HepG2 (cell line): Measurements from ENCODE around the gene WDR35. TPM values are rescaled to one million over a fixed set of nuclear protein-coding genes. Genes with fewer than 3 reads are reported as not detected.

Source experiments
- ATAC-seq: fragments of 200-7000 bp; cut with Tn5 transposase; 3 replicates; pipeline ENCODE4 v1.9.1; 2020; ENCODE audit warnings: mild to moderate bottlenecking, moderate library complexity
- BruUV-seq: library from RNA; stranded (reverse); fragments of 400-500 nt; replicated peaks from 2 replicates; lab custom pipeline; 2021; lab: Mats Ljungman, UMichigan
- CTCF ChIA-PET: fragments of 300-600 bp; formaldehyde crosslinking; extraction: SDS; loops from one replicate; lab custom pipeline; 2021; ENCODE audit warnings: low total read pairs, inconsistent platforms, low intra/inter-chr PET ratio; lab: Yijun Ruan, JAX
- POLR2A ChIA-PET: fragments of 350-600 bp; sonication (Branson Sonifier 250); formaldehyde crosslinking; loops from one replicate; lab custom pipeline; 2020; ENCODE audit warnings: antibody characterized with exemption, inconsistent platforms; lab: Yijun Ruan, JAX
- DNase-seq: peaks from one replicate; pipeline ENCODE4 v3.0.0-alpha.2; 2015; ENCODE audit warnings: low spot score
- FAIRE-seq: peaks from 3 replicates; lab custom pipeline; 2011; peaks lifted over from hg19 to GRCh38; lab: Jason Lieb, UNC
- H2AFZ ChIP-seq: one replicate; pipeline ENCODE4 v1.6.1; 2011; ENCODE audit warnings: low read length, inconsistent platforms
- H3K27ac ChIP-seq: fragments of 300-600 bp; 3 replicates; pipeline ENCODE4 v1.8.0; 2011; ENCODE audit warnings: mixed run types, mild to moderate bottlenecking, mixed read lengths, low read length, inconsistent platforms; ENCODE audit not compliant: insufficient read depth; ENCODE audit errors: extremely low read length
- H3K27me3 ChIP-seq, 2 experiments: fragments of 200-600 bp in 1 of 2; 2 replicates in 1 of 2; 3 replicates in 1 of 2; pipeline versions ENCODE4 v1.6.0 to v1.8.0; 2011; ENCODE audit warnings: low read length in 2 of 2, mild to moderate bottlenecking in 2 of 2, moderate library complexity in 2 of 2, inconsistent platforms in 1 of 2; ENCODE audit not compliant: insufficient read depth in 2 of 2, control insufficient read depth in 1 of 2
- H3K36me3 ChIP-seq, 2 experiments: fragments of 200-600 bp in 1 of 2; replicated peaks in 1 of 2; 2 replicates in 1 of 2; 3 replicates in 1 of 2; pipeline versions ENCODE4 v1.5.1 to v1.8.0; 2011; ENCODE audit warnings: low read length in 2 of 2, inconsistent platforms in 1 of 2; ENCODE audit not compliant: insufficient read depth in 2 of 2, control insufficient read depth in 1 of 2
- H3K4me1 ChIP-seq: 2 replicates; pipeline ENCODE4 v1.5.1; 2012; ENCODE audit warnings: low read length, inconsistent platforms; ENCODE audit not compliant: insufficient read depth
- H3K4me2 ChIP-seq: 2 replicates; pipeline ENCODE4 v1.6.0; 2011; ENCODE audit warnings: low read depth, low read length, inconsistent platforms
- H3K4me3 ChIP-seq, 3 experiments: fragments of 200-600 bp in 1 of 3; sonication (generic), shearing (Covaris generic) in 1 of 3; replicated peaks in 1 of 3; 2 replicates each; pipeline ENCODE4 v1.5.1; 2011 to 2016; ENCODE audit warnings: low read length in 3 of 3, inconsistent platforms in 2 of 3, low read depth in 2 of 3, mild to moderate bottlenecking in 2 of 3, control low read depth in 1 of 3, mixed read lengths in 1 of 3; ENCODE audit not compliant: insufficient read depth in 1 of 3
- H3K79me2 ChIP-seq: one replicate; pipeline ENCODE4 v1.6.1; 2011; ENCODE audit warnings: low read length, inconsistent platforms; ENCODE audit not compliant: insufficient read depth
- H3K9ac ChIP-seq: 2 replicates; pipeline ENCODE4 v1.6.0; 2011; ENCODE audit warnings: mild to moderate bottlenecking, low read depth, low read length, inconsistent platforms; ENCODE audit not compliant: insufficient read depth
- H3K9me3 ChIP-seq: 2 replicates; pipeline ENCODE4 v1.5.1; 2012; ENCODE audit warnings: mild to moderate bottlenecking, low read length
- H4K20me1 ChIP-seq: 2 replicates; pipeline ENCODE4 v1.6.0; 2011; ENCODE audit warnings: inconsistent platforms, mild to moderate bottlenecking, low read length, moderate library complexity; ENCODE audit not compliant: insufficient read depth
- BCL3 ChIP-seq: sonication (generic); formaldehyde crosslinking; IDR thresholded peaks from 2 replicates; pipeline ENCODE4 v1.5.1; 2020; ENCODE audit warnings: mild to moderate bottlenecking, missing genetic modification reagents, moderate library complexity
- FOXC1 ChIP-seq: sonication (generic); formaldehyde crosslinking; IDR thresholded peaks from 2 replicates; pipeline ENCODE4 v1.8.0; 2022; ENCODE audit warnings: mild to moderate bottlenecking, missing genetic modification reagents, borderline replicate concordance
- FOXO4 ChIP-seq: sonication (generic); formaldehyde crosslinking; conservative IDR thresholded peaks from 2 replicates; pipeline ENCODE4 v1.8.1; 2023; ENCODE audit warnings: missing genetic modification reagents
- GLI4 ChIP-seq: sonication (generic); formaldehyde crosslinking; IDR thresholded peaks from 2 replicates; pipeline ENCODE4 v1.5.1; 2020; ENCODE audit warnings: missing genetic modification reagents, mild to moderate bottlenecking, moderate library complexity, borderline replicate concordance
- KAT2B ChIP-seq: fragments of 150-350 bp; IDR thresholded peaks from 2 replicates; pipeline ENCODE4 v1.6.1; 2014; ENCODE audit warnings: low read depth, low read length, borderline replicate concordance
- KLF11 ChIP-seq: IDR thresholded peaks from 2 replicates; pipeline ENCODE4 v1.6.1; 2016; ENCODE audit warnings: missing compliant biosample characterization
- NCOA1 ChIP-seq: sonication (generic); formaldehyde crosslinking; IDR thresholded peaks from 2 replicates; pipeline ENCODE4 v1.9.0; 2021; ENCODE audit warnings: missing genetic modification reagents
- POLR2AphosphoS2 ChIP-seq: IDR thresholded peaks from 2 replicates; pipeline ENCODE4 v1.6.1; 2011; ENCODE audit warnings: low read depth, low read length, improper control_type of control experiment
- SSRP1 ChIP-seq: IDR thresholded peaks from 2 replicates; pipeline ENCODE4 v1.6.1; 2016; ENCODE audit warnings: control low read depth
- THAP9 ChIP-seq: sonication (generic); formaldehyde crosslinking; IDR thresholded peaks from 2 replicates; pipeline ENCODE4; 2020; ENCODE audit warnings: missing genetic modification reagents, mild to moderate bottlenecking, borderline replicate concordance
- ZBTB49 ChIP-seq: sonication (generic); formaldehyde crosslinking; IDR thresholded peaks from 2 replicates; pipeline ENCODE4 v1.4.0; 2020; ENCODE audit warnings: missing genetic modification reagents, borderline replicate concordance
- ZNF143 ChIP-seq: sonication (generic); formaldehyde crosslinking; IDR thresholded peaks from 2 replicates; pipeline ENCODE4 v1.4.0; 2020; ENCODE audit warnings: missing genetic modification reagents
- WGBS: methylation state at CpG from one replicate; pipeline ENCODE4 v1.1.6; 2017; ENCODE audit warnings: low lambda C conversion rate; 5-methylcytosine and 5-hydroxymethylcytosine counted together
- in situ Hi-C: cut with HindIII; loops from 2 replicates; pipeline ENCODE4 v1.10.0; 2017; ENCODE audit warnings: low pct_unique_long_range_greater_than_20kb; ENCODE audit not compliant: extremely low pct_ligation_motif_present
- intact Hi-C: fragments of 100-400 bp; cut with micrococcal nuclease; formaldehyde crosslinking; loops from one replicate; pipeline ENCODE4 v1.10.0; 2022; ENCODE audit not compliant: unreplicated experiment
- polyA plus RNA-seq, 8 experiments: library from polyadenylated mRNA; depleted of rRNA in 3 of 8; stranded (reverse) in 7 of 8; unstranded in 1 of 8; fragments of >200 nt; fragmentation: Illumina TruSeq in 4 of 8; extraction: Trizol in 4 of 8; gene quantifications; 2 replicates each; pipeline versions ENCODE4 v1.2.1 to v1.2.3, GENCODE V29; 2011 to 2016; ENCODE audit warnings: low read depth in 4 of 8, missing spikeins in 1 of 8, mixed read lengths in 1 of 8; ENCODE audit not compliant: insufficient read depth in 1 of 8
- total RNA-seq, 5 experiments: library from RNA; depleted of rRNA; stranded (reverse); fragments of >200 nt; fragmentation: Illumina TruSeq; extraction: Trizol; gene quantifications; 2 replicates each; pipeline ENCODE4 v1.2.3, GENCODE V29; 2016; ENCODE audit warnings: low read depth in 1 of 5
- TF ChIP-seq, protein P1 (sequence below): sonication (generic); formaldehyde crosslinking; IDR thresholded peaks from 2 replicates; pipeline ENCODE4 v1.8.0; 2023; ENCODE audit warnings: mild to moderate bottlenecking, missing genetic modification reagents
- TF ChIP-seq, protein P2 (sequence below): sonication (generic); formaldehyde crosslinking; IDR thresholded peaks from 2 replicates; pipeline ENCODE4 v1.9.0; 2021; ENCODE audit warnings: missing genetic modification reagents, mild to moderate bottlenecking, borderline replicate concordance

The WDR35 gene
- total and polyA plus RNA-seq, 2 of the 13 experiments (the other 11 are each of a cell fraction or from before 2014, with no cell fraction given) = 11.1 to 19.6 TPM

GRCh38 chr2:19876751-19877150 lies 113.2 kb downstream of the WDR35 start:
- Histone ChIP-seq H3K27me3 (no peaks in the 10 kb centered on the region), H3K27ac (no peak overlapping the region), H3K36me3 (no peaks in the 10 kb centered on the region), H3K9ac (no peak overlapping the region), H3K4me2 (no peak overlapping the region), H2AFZ (no peak overlapping the region), H3K4me3 (no peak overlapping the region), H3K79me2 (no peaks in the 10 kb centered on the region), H3K9me3 (no peaks in the 10 kb centered on the region), H4K20me1 (no peaks in the 10 kb centered on the region), H3K4me1 (no peaks in the 10 kb centered on the region)
- no TSS peak for BruUV-seq
- CTCF ChIA-PET = no interaction called here
- ATAC-seq (no peak), DNase-seq (no peak), FAIRE-seq (no peak)
- WGBS = 48% methylated on average over 3 of the region's 4 CpGs
- intact Hi-C loops = no loop called here
- in situ Hi-C loops = no loop called here
- POLR2A ChIA-PET = no interaction called here
- TF ChIP-seq, protein P1, sequence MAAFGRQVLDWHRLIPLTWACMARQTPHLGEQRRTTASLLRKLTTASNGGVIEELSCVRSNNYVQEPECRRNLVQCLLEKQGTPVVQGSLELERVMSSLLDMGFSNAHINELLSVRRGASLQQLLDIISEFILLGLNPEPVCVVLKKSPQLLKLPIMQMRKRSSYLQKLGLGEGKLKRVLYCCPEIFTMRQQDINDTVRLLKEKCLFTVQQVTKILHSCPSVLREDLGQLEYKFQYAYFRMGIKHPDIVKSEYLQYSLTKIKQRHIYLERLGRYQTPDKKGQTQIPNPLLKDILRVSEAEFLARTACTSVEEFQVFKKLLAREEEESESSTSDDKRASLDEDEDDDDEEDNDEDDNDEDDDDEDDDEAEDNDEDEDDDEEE (CRISPR knock-in tag) = no peak
- TF ChIP-seq NCOA1 (no peak), GLI4 (no peak), SSRP1 (CRISPR knock-in tag) (no peak), FOXO4 (CRISPR knock-in tag) (no peak), ZNF143 (CRISPR knock-in tag) (no peak), BCL3 (CRISPR knock-in tag) (no peak), KAT2B (no peak), KLF11 (CRISPR knock-in tag) (no peak), THAP9 (CRISPR knock-in tag) (no peak), FOXC1 (CRISPR knock-in tag) (no peak), POLR2AphosphoS2 (no peak), ZBTB49 (CRISPR knock-in tag) (no peak)
- TF ChIP-seq, protein P2, sequence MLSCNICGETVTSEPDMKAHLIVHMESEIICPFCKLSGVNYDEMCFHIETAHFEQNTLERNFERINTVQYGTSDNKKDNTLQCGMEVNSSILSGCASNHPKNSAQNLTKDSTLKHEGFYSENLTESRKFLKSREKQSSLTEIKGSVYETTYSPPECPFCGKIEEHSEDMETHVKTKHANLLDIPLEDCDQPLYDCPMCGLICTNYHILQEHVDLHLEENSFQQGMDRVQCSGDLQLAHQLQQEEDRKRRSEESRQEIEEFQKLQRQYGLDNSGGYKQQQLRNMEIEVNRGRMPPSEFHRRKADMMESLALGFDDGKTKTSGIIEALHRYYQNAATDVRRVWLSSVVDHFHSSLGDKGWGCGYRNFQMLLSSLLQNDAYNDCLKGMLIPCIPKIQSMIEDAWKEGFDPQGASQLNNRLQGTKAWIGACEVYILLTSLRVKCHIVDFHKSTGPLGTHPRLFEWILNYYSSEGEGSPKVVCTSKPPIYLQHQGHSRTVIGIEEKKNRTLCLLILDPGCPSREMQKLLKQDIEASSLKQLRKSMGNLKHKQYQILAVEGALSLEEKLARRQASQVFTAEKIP = no peak
